GM19023 (cell line): ENCODE data around the gene ADAT3.
"Not testable (repeated sequence)": the region's sequence is repeated elsewhere in the genome, so short reads cannot be mapped to it uniquely, and the experiment has no call there.

ENCODE experiments used
- ATAC-seq: cut with Tn5 transposase; IDR thresholded peaks from one replicate; pipeline ENCODE4 v1.9.1; 2021; ENCODE audit warnings: mild to moderate bottlenecking, moderate library complexity; ENCODE audit not compliant: unreplicated experiment

The ADAT3 gene

DNA sequence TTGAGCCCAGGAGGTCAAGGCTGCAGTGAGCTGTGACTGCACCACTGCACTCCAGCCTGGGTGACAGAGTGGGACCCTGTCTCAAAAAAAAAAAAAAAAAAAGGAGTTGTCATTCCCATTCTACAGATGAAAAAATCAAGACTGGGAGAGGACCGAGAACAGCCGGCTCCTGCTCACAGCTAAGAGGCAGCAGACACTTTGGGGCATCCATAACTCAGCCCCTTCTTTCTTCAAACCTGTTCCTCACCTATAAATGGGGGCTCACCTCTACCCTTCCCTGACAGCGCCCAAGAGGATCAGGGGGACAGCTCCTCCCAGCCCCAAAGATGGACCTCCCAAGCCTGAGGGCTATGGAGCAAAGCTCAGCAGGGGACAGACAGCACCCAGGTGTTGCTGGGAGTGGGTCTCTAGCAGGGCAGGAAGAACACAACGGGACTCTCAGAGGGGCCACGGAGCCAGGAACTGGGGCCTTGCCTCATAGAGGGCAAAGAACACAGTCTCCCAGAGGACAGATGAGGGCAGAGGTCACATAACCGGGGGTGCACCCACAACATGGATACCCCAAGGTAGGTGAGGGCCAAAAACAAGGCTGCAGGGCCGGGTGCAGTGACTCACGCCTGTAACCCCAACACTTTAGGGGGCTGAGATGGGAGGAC, 38.4 kb upstream of the ADAT3 start:
- no peak for ATAC-seq

DNA sequence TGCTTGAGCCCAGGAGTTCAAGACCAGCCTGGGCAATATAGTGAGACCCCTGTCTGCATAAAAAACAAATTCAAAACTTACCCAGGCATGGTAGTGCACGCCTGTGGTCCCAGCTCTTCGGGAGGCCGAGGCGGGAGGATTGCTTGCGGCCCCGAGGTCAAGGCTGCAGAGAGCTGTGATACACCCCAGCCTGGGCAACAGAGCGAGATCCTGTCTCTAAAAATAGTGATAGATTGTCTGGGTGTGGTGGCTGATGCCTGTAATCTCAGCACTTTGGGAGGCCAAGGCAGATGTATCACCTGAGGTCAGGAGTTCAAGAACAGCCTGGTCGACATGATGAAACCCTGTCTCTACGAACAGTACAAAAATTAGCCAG, 37.9 kb upstream of the ADAT3 start:
- no peak for ATAC-seq

- ATAC-seq = no peak
Observed at GRCh38 chr19:1868971-1869370, 36.2 kb upstream of the ADAT3 start.

DNA sequence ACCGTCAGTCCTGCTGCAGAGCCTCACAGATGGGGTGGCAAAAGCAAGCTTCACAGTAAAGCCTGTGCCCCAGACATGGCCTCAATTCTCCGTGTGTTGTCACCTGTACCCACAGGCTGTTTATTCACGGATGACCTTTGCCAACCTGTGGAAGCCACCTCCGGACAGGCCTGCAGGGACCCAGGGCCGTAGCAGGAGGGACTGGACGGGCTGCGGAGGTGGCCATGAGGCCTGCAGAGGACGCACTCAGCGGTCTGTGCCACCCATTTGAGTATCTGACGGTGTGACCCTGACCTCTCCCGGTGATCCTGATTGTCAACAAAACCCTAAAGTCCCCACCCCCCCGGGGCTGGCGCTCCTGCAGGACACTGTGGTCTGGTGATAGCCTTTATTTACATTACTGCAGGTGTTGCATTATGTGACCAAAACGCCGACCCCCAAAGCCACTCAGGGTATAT, 34.0 kb upstream of the ADAT3 start:
- ATAC-seq = no peak

- no peak for ATAC-seq
Observed at GRCh38 chr19:1871630-1872029, 33.6 kb upstream of the ADAT3 start.

GRCh38 chr19:1872807-1873523, 32.2 kb upstream of the ADAT3 start:
- ATAC-seq = no peak

- ATAC-seq = no peak
Observed at GRCh38 chr19:1873524-1874473, 31.4 kb upstream of the ADAT3 start.

GRCh38 chr19:1874554-1875185, 30.5 kb upstream of the ADAT3 start:
- no peak for ATAC-seq

DNA sequence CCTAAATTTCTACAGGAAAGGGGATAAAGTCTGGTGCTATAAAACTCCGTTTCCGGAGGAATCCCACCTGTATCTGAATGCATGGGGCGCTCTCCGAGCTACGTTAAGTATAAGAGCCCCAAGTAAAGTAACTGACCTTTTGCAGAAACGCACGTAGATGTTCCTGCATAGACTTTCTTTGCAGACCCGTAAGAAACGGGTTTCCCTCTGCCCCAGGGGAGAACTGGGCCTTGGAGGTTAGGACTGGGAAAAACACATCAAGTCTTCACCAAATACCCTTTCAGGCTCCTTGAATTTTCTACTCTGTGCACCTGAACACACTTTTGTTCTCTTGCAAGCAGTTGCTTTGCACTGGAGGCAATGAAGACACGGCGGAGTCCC, 29.9 kb upstream of the ADAT3 start:
- not testable (repeated sequence) for ATAC-seq

DNA sequence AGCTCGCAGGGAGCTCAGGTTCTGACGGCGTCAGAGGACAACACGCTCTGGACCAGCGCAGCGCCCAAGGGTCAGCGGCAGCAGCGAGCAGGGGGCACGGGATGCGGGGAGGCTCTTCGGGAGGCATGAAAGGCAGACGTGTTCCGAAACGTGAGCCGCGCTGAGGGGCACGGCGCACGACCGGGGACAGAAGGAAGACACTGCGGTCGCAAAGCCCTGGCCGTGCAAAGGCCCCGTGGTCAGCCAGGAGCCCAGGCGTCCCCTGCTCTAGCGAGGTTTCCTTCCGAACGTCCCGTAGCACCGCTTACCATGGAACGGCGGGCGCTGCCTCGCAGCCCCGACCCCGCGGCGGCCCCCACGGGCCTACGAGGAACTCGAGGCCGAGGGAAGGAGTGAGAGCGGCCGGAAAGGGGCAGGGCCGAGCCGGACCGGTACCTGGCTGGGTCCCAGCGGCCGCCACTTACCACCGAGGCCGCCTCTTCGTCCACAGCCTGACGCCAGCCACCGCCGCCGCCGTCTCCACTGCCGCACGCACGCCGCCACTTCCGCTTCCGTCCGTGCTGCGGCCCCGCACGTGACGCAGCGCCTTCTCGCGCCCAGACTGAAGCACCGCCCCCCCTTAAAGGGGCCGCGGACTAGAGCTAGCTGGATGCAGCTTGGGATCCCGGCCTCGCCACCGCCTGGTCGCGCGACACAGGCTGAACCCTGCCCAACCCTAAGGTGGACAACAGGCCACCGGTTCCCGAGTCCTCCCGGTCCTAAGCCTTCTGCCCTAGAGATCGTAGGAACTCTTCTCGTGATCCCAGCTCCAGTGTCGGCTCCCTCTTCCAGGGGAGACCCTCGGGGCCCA, 29.3 kb upstream of the ADAT3 start:
- ATAC-seq = peak; percentile 87

DNA sequence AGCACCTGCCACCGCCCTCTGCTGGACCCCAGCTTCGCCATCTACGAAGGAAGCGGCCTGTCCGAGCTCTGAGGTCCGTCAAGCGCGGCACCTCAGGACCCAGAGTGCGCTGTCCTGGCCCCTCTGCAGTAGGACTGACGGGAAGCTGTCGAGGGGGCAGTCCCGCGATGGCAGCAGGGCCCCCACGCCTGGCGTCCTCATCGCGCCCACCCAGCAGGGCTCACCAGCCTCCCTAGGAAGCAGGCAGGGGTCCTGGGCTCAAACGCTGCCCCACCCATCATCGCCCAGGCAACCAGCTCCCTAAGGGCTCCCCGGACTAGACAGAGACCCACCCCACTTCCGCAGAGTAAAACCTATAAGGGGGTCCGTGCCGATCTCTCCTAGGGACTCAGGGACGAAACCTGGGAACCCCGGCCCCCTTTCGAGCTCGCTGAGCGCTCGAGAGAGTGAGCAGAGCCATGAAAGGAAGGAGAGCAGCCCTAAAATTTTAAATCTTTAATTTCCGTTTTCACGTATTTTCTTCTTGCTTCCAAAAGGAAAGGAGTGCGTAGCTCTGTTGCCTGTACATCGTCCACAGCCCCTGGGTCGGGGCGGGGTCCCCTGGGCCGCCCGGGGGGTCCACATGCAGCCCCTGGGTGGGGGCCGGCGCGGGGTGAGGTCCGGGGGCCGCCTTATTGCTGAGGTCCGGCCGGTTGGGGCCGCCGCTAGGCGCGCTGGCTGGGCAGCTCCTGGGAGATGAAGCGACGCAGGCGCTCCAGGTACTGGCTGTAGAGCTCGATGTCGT, 28.5 kb upstream of the ADAT3 start:
- ATAC-seq = peak; percentile 24

- not testable (repeated sequence) for ATAC-seq
Observed at GRCh38 chr19:1877280-1877660, 27.9 kb upstream of the ADAT3 start.

- not testable (repeated sequence) for ATAC-seq
Observed at GRCh38 chr19:1878583-1878982, 26.6 kb upstream of the ADAT3 start.

GRCh38 chr19:1879982-1880381, 25.2 kb upstream of the ADAT3 start:
- ATAC-seq = not testable (repeated sequence)

DNA sequence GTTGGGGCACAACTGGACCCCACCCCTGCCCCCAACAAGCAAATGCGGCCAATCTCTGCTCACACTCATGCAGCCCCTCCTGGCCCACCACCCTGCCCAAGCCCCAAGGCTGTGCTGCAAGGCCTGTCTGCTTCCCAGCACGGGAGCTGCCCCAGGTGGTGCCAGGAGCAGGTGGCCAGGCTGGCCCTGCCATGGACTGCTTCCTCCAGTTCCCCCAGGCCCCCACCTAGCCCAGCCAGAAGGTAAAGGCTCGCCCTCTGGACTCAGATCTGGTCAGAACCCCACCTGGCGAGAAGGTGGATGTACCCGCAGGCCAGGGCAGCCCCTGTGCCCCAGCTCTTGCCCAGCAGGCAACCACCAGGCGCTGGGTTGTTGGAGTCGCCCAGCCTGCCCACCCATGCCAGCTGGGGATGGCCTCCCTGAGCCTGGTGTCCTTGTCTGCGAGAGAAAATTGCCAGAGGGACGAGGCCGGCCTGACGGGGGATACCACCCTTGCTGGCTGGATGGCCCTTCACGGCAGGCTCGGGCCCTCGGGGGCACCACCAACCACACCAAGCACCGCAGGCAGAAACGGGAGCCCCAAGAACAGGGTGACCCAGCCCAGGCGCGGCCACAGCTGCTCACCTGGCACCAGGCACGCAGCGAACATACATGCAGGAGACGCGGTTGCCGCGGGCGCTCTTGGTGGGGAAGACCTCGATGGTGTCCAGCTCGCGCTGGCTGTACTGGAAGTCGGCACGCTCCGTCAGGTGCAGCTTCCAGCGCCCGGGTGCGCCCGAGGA, 24.4 kb upstream of the ADAT3 start:
- no peak for ATAC-seq

- ATAC-seq = not testable (repeated sequence)
Observed at GRCh38 chr19:1881393-1882088, 23.7 kb upstream of the ADAT3 start.

GRCh38 chr19:1882089-1882785, 23.0 kb upstream of the ADAT3 start:
- ATAC-seq = no peak
